Cardiac fibroblast (primary cell): ENCODE data around the gene MXRA5.
"Not testable (repeated sequence)": the region's sequence is repeated elsewhere in the genome, so short reads cannot be mapped to it uniquely, and the experiment has no call there.

Source experiments
- DNase-seq, 2 donors: peaks; one replicate each; pipeline versions ENCODE4 v3.0.0 to v3.0.0-alpha.2; 2010; ENCODE audit warnings: low read depth in 2 of 2
- H3K4me3 ChIP-seq, 2 donors: replicated peaks in 1 of 2; 1 replicate in 1 of 2; 2 replicates in 1 of 2; pipeline ENCODE4 v1.5.1; 2011; ENCODE audit warnings: low read depth in 2 of 2, low read length in 2 of 2, mild to moderate bottlenecking in 2 of 2, moderate library complexity in 1 of 2
- TF ChIP-seq, protein P1 (sequence below): IDR thresholded peaks from one replicate; pipeline ENCODE4 v1.5.1; 2011; ENCODE audit warnings: low read depth, mild to moderate bottlenecking, low read length, inconsistent platforms

The MXRA5 gene

GRCh38 chrX:3293251-3293650 lies 53.2 kb downstream of the MXRA5 start:
- TF ChIP-seq, protein P1, sequence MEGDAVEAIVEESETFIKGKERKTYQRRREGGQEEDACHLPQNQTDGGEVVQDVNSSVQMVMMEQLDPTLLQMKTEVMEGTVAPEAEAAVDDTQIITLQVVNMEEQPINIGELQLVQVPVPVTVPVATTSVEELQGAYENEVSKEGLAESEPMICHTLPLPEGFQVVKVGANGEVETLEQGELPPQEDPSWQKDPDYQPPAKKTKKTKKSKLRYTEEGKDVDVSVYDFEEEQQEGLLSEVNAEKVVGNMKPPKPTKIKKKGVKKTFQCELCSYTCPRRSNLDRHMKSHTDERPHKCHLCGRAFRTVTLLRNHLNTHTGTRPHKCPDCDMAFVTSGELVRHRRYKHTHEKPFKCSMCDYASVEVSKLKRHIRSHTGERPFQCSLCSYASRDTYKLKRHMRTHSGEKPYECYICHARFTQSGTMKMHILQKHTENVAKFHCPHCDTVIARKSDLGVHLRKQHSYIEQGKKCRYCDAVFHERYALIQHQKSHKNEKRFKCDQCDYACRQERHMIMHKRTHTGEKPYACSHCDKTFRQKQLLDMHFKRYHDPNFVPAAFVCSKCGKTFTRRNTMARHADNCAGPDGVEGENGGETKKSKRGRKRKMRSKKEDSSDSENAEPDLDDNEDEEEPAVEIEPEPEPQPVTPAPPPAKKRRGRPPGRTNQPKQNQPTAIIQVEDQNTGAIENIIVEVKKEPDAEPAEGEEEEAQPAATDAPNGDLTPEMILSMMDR: no peak
- no peak overlapping the region for H3K4me3 ChIP-seq
- peak in 1 of 2 donors; percentile 4 for DNase-seq

- TF ChIP-seq, protein P1: no peak
- DNase-seq: no peak
- no peak overlapping the region for H3K4me3 ChIP-seq
These were observed 55.9 kb downstream of the MXRA5 start for GRCh38 chrX:3290561-3290960.

GRCh38 chrX:3286196-3286945 lies 60.1 kb downstream of the MXRA5 start:
- DNase-seq: peak; percentile 64 to 70
- TF ChIP-seq, protein P1: no peak
- no peak overlapping the region for H3K4me3 ChIP-seq

GRCh38 chrX:3280706-3281105 lies 65.7 kb downstream of the MXRA5 start:
- TF ChIP-seq, protein P1: no peak
- no peak for DNase-seq
- no peak overlapping the region for H3K4me3 ChIP-seq

DNA sequence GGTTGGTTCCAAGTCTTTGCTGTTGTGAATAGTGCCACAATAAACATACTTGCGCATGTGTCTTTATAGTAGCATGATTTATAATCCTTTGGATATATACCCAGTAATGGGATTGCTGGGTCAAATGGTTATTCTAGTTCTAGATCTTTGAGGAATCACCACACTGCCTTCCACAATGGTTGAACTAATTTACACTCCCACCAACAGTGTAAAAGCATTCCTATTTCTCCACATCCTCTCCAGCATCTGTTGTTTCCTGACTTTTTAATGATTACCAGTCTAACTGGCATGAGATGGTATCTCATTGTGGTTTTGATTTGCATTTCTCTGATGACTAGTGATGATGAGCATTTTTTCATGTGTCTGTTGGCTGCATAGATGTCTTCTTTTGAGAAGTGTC lies 72.8 kb downstream of the MXRA5 start:
- DNase-seq: not testable (repeated sequence)

GRCh38 chrX:3271834-3272186 lies 74.6 kb downstream of the MXRA5 start:
- TF ChIP-seq, protein P1: no peak
- peak; percentile 76 to 84 for DNase-seq
- H3K4me3 ChIP-seq: peak overlapping the region in 1 of 2 donors; percentile 14

More for the DNA sequence above, 72.8 kb downstream of the MXRA5 start:
- H3K4me3 ChIP-seq: not testable (repeated sequence)

GRCh38 chrX:3271183-3271833 lies 75.1 kb downstream of the MXRA5 start:
- peak overlapping the region in 1 of 2 donors; percentile 14 for H3K4me3 ChIP-seq
- TF ChIP-seq, protein P1: no peak
- peak in 1 of 2 donors; percentile 2 for DNase-seq
